Neural cell (in vitro differentiated cells): ENCODE measurements around the gene IRS2. TPM values are rescaled to one million over a fixed set of nuclear protein-coding genes. Genes with fewer than 3 reads are reported as not detected.

Experiments used
- H2AFZ ChIP-seq: fragments of 200-600, 300-800 bp; sonication (generic), shearing (Covaris generic); 2 replicates; pipeline ENCODE4 v1.6.0; 2014; ENCODE audit warnings: low read depth, mild to moderate bottlenecking, antibody characterized with exemption, low read length, moderate library complexity
- H3F3A ChIP-seq: fragments of 200-600 bp; shearing (Covaris generic); 2 replicates; pipeline ENCODE4 v1.6.1; 2016; ENCODE audit warnings: mild to moderate bottlenecking, moderate library complexity, mixed read lengths, antibody characterized with exemption, low read length; ENCODE audit not compliant: insufficient read depth, poor library complexity, severe bottlenecking
- H3K27ac ChIP-seq: fragments of 200-600, 300-800 bp; sonication (generic), shearing (Covaris generic); 2 replicates; pipeline ENCODE4 v1.5.1; 2014; ENCODE audit warnings: mild to moderate bottlenecking, low read length, moderate library complexity
- H3K27me3 ChIP-seq: fragments of 300-800, 200-600 bp; sonication (generic), shearing (Covaris generic); 2 replicates; pipeline ENCODE4 v1.6.0; 2014; ENCODE audit warnings: mild to moderate bottlenecking, low read depth, low read length, moderate library complexity; ENCODE audit not compliant: insufficient read depth
- H3K36me3 ChIP-seq: fragments of 300-800, 200-600 bp; sonication (generic), shearing (Covaris generic); 2 replicates; pipeline ENCODE4 v1.5.1; 2014; ENCODE audit warnings: mild to moderate bottlenecking, antibody characterized with exemption, low read length, moderate library complexity; ENCODE audit not compliant: insufficient read depth
- H3K4me2 ChIP-seq: fragments of 300-800, 200-600 bp; sonication (generic), shearing (Covaris generic); 2 replicates; pipeline ENCODE4 v1.6.0; 2014; ENCODE audit warnings: mild to moderate bottlenecking, low read length
- H3K4me3 ChIP-seq: fragments of 300-800, 200-600 bp; sonication (generic), shearing (Covaris generic); 2 replicates; pipeline ENCODE4 v1.5.1; 2014; ENCODE audit warnings: mild to moderate bottlenecking, low read length, moderate library complexity
- H3K79me2 ChIP-seq: fragments of 200-600 bp; shearing (Covaris generic); replicated peaks from 2 replicates; pipeline ENCODE4 v1.6.0; 2014; ENCODE audit warnings: mild to moderate bottlenecking, low read length, moderate library complexity; ENCODE audit not compliant: insufficient read depth
- H3K9ac ChIP-seq: fragments of 300-800, 200-600 bp; sonication (generic), shearing (Covaris generic); 2 replicates; pipeline ENCODE4 v1.6.1; 2016; ENCODE audit warnings: mild to moderate bottlenecking, low read length, mixed read lengths
- H3K9me2 ChIP-seq: fragments of 200-600 bp; shearing (Covaris generic); 2 replicates; pipeline ENCODE4 v1.6.1; 2016; ENCODE audit warnings: mild to moderate bottlenecking, low read length, mixed read lengths; ENCODE audit not compliant: insufficient read depth
- H3K9me3 ChIP-seq: fragments of 200-600, 300-800 bp; sonication (generic), shearing (Covaris generic); 2 replicates; pipeline ENCODE4 v1.6.1; 2016; ENCODE audit warnings: mild to moderate bottlenecking, mixed run types, low read length, moderate library complexity, mixed read lengths
- H4K20me1 ChIP-seq: fragments of 200-600 bp; shearing (Covaris generic); 2 replicates; pipeline ENCODE4 v1.6.1; 2016; ENCODE audit warnings: mild to moderate bottlenecking, mixed run types; ENCODE audit not compliant: insufficient read depth
- CTCF ChIP-seq: fragments of 450-650 bp; IDR thresholded peaks from 2 replicates; pipeline ENCODE4 v1.5.1; 2014; ENCODE audit warnings: antibody characterized with exemption, mild to moderate bottlenecking, moderate library complexity; ENCODE audit not compliant: poor library complexity, severe bottlenecking
- EP300 ChIP-seq: fragments of 450-650 bp; conservative IDR thresholded peaks from 2 replicates; pipeline ENCODE4 v1.6.1; 2014; ENCODE audit warnings: antibody characterized with exemption, mild to moderate bottlenecking, moderate library complexity; ENCODE audit not compliant: poor library complexity, severe bottlenecking
- EZH2 ChIP-seq: fragments of 200-600, 300-800 bp; shearing (Covaris generic), sonication (generic); IDR thresholded peaks from 2 replicates; pipeline ENCODE4 v1.6.1; 2014; ENCODE audit warnings: antibody characterized with exemption, low read length, borderline replicate concordance, mild to moderate bottlenecking; ENCODE audit not compliant: insufficient read depth, poor library complexity, severe bottlenecking
- MXI1 ChIP-seq: fragments of 450-650 bp; conservative IDR thresholded peaks from 2 replicates; pipeline ENCODE4 v1.6.1; 2014; ENCODE audit warnings: antibody characterized with exemption, mild to moderate bottlenecking; ENCODE audit not compliant: poor library complexity, severe bottlenecking
- POLR2AphosphoS5 ChIP-seq: IDR thresholded peaks from 2 replicates; pipeline ENCODE4 v1.6.1; 2012
- RAD21 ChIP-seq: fragments of 450-650 bp; conservative IDR thresholded peaks from 2 replicates; pipeline ENCODE4 v1.6.1; 2014; ENCODE audit warnings: antibody characterized with exemption, mild to moderate bottlenecking, moderate library complexity
- REST ChIP-seq: IDR thresholded peaks from 2 replicates; pipeline ENCODE4 v1.6.1; 2012; ENCODE audit warnings: borderline replicate concordance
- SMC3 ChIP-seq: fragments of 450-650 bp; conservative IDR thresholded peaks from 2 replicates; pipeline ENCODE4 v1.6.1; 2014; ENCODE audit warnings: antibody characterized with exemption, mild to moderate bottlenecking, moderate library complexity; ENCODE audit not compliant: poor library complexity
- TAF1 ChIP-seq: IDR thresholded peaks from 2 replicates; pipeline ENCODE4 v1.6.1; 2012; ENCODE audit warnings: low read depth
- polyA plus RNA-seq: library from polyadenylated mRNA; depleted of rRNA; stranded (reverse); fragments of >200 nt; gene quantifications from 2 replicates; pipeline ENCODE4 v1.2.3, GENCODE V29; 2014

The IRS2 gene
- polyA plus RNA-seq, 1 donor from 2014 or later, result 7.1 TPM

- Histone ChIP-seq H3K9me3 (no peaks in the 10 kb centered on the region), H3K9me2 (no peaks in the 10 kb centered on the region), H2AFZ (no peak overlapping the region), H3K27me3 (no peaks in the 10 kb centered on the region), H3K36me3 (peaks cover 3% of the 10 kb centered on the region), H4K20me1 (no peaks in the 10 kb centered on the region), H3K4me2 (peak overlapping the region; percentile 66), H3K4me3 (peak overlapping the region; percentile 65), H3K79me2 (peaks cover 64% of the 10 kb centered on the region), H3K9ac (peak overlapping the region; percentile 48), H3K27ac (peak overlapping the region; percentile 4), H3F3A (no peaks in the 10 kb centered on the region)
- TF ChIP-seq MXI1, result no peak
- no peak for TF ChIP-seq TAF1
- TF ChIP-seq RAD21, result no peak
- TF ChIP-seq REST, result no peak
Observed at GRCh38 chr13:109779876-109780510, 6.4 kb downstream of the IRS2 start.

- no peaks in the 10 kb centered on the region for H3K9me2 ChIP-seq
- H3F3A ChIP-seq, result no peaks in the 10 kb centered on the region
- H3K27me3 ChIP-seq, result no peaks in the 10 kb centered on the region
- no peaks in the 10 kb centered on the region for H4K20me1 ChIP-seq
- H3K79me2 ChIP-seq, result peaks cover 69% of the 10 kb centered on the region
- H3K9me3 ChIP-seq, result no peaks in the 10 kb centered on the region
- peak overlapping the region; percentile 66 for H3K4me2 ChIP-seq
- H3K9ac ChIP-seq, result no peak overlapping the region
- H3K27ac ChIP-seq, result no peak overlapping the region
- peaks cover 1% of the 10 kb centered on the region for H3K36me3 ChIP-seq
- TF ChIP-seq TAF1 (no peak), SMC3 (no peak), POLR2AphosphoS5 (no peak), RAD21 (no peak), EP300 (no peak), REST (no peak), MXI1 (no peak), EZH2 (no peak), CTCF (no peak)
- H3K4me3 ChIP-seq, result peak overlapping the region; percentile 65
- H2AFZ ChIP-seq, result no peak overlapping the region
Observed at GRCh38 chr13:109779074-109779473, 7.3 kb downstream of the IRS2 start.
